ENCODE data around the gene PDCD1LG2. TPM values are rescaled to one million over a fixed set of nuclear protein-coding genes. Genes with fewer than 3 reads are reported as not detected.

The PDCD1LG2 gene
- total RNA-seq, 4 donors from 2014 or later: 2.5 to 4.2 (median 2.9) TPM

- intact Hi-C loops (cut with DNase I): no loop called here
- Histone ChIP-seq H3K4me3 (no peak overlapping the region), H3K36me3 (peaks cover 0 to 12% (median 0%) of the 10 kb centered on the region in 4 donors), H3K27me3 (no peaks in the 10 kb centered on the region), H3K9me3 (no peaks in the 10 kb centered on the region), H3K4me1 (peaks cover 0 to 1% (median 0%) of the 10 kb centered on the region in 4 donors), H3K27ac (replicated peaks in 1 of 4) (no peak overlapping the region)
- WGBS: 96% methylated on average over 4 of the region's 4 CpGs
- no peak for DNase-seq (ENCODE audit: extremely low spot score)
- TF ChIP-seq POLR2AphosphoS5 (IDR thresholded peaks at IDR 0.05) (no peak), CTCF (IDR thresholded peaks at IDR 0.05) (no peak), EP300 (IDR thresholded peaks at IDR 0.05) (no peak), POLR2A (IDR thresholded peaks at IDR 0.05; ENCODE audit: low read depth) (no peak)
These were observed 13.8 kb downstream of the PDCD1LG2 start for GRCh38 chr9:5524090-5524489.

GRCh38 chr9:5529683-5530221 is 19.4 kb downstream of the PDCD1LG2 start:
- Histone ChIP-seq H3K27me3 (no peaks in the 10 kb centered on the region), H3K27ac (replicated peaks in 1 of 4) (no peak overlapping the region), H3K4me1 (peaks cover 0 to 6% (median 0%) of the 10 kb centered on the region in 4 donors), H3K4me3 (no peak overlapping the region), H3K9me3 (no peaks in the 10 kb centered on the region), H3K36me3 (no peaks in the 10 kb centered on the region)
- TF ChIP-seq POLR2A (IDR thresholded peaks at IDR 0.05; ENCODE audit: low read depth) (no peak), POLR2AphosphoS5 (IDR thresholded peaks at IDR 0.05) (no peak), CTCF (IDR thresholded peaks at IDR 0.05) (no peak), EP300 (IDR thresholded peaks at IDR 0.05) (no peak)
- intact Hi-C loops (cut with DNase I): no loop called here
- 77% methylated on average over 4 of the region's 4 CpGs for WGBS
- DNase-seq (ENCODE audit: extremely low spot score): no peak

- Histone ChIP-seq H3K4me3 (no peak overlapping the region), H3K27ac (replicated peaks in 1 of 4) (no peak overlapping the region), H3K4me1 (peaks cover 0 to 6% (median 0%) of the 10 kb centered on the region in 4 donors), H3K9me3 (no peaks in the 10 kb centered on the region), H3K36me3 (no peaks in the 10 kb centered on the region), H3K27me3 (no peaks in the 10 kb centered on the region)
- DNase-seq (ENCODE audit: extremely low spot score): no peak
- intact Hi-C loops (cut with DNase I): no loop called here
- TF ChIP-seq EP300 (IDR thresholded peaks at IDR 0.05): no peak
- no peak for TF ChIP-seq POLR2A (IDR thresholded peaks at IDR 0.05; ENCODE audit: low read depth)
- 26% methylated on average over 2 of the region's 2 CpGs for WGBS
These were observed 21.0 kb downstream of the PDCD1LG2 start for GRCh38 chr9:5531101-5531882.

- Histone ChIP-seq H3K4me1 (peaks cover 0 to 6% (median 0%) of the 10 kb centered on the region in 4 donors), H3K27me3 (no peaks in the 10 kb centered on the region), H3K36me3 (no peaks in the 10 kb centered on the region), H3K9me3 (no peaks in the 10 kb centered on the region), H3K4me3 (no peak overlapping the region), H3K27ac (replicated peaks in 1 of 4) (no peak overlapping the region)
- WGBS: 90% methylated on average over 1 of the region's 1 CpG
- intact Hi-C loops (cut with DNase I): no loop called here
- TF ChIP-seq EP300 (IDR thresholded peaks at IDR 0.05): no peak
- TF ChIP-seq POLR2A (IDR thresholded peaks at IDR 0.05; ENCODE audit: low read depth): no peak
- no peak for TF ChIP-seq CTCF (IDR thresholded peaks at IDR 0.05)
- TF ChIP-seq POLR2AphosphoS5 (IDR thresholded peaks at IDR 0.05): no peak
- no peak for DNase-seq (ENCODE audit: extremely low spot score)
These were observed 22.0 kb downstream of the PDCD1LG2 start for GRCh38 chr9:5532306-5532705.

- Histone ChIP-seq H3K36me3 (no peaks in the 10 kb centered on the region), H3K27ac (replicated peaks in 1 of 4) (no peak overlapping the region), H3K27me3 (no peaks in the 10 kb centered on the region), H3K9me3 (no peaks in the 10 kb centered on the region), H3K4me1 (peaks cover 0 to 6% (median 0%) of the 10 kb centered on the region in 4 donors), H3K4me3 (no peak overlapping the region)
- WGBS: 97% methylated on average over 5 of the region's 5 CpGs
- DNase-seq (ENCODE audit: extremely low spot score): no peak
- TF ChIP-seq POLR2AphosphoS5 (IDR thresholded peaks at IDR 0.05): no peak
- intact Hi-C loops (cut with DNase I): no loop called here
These were observed 22.5 kb downstream of the PDCD1LG2 start for GRCh38 chr9:5532790-5533189.

All from esophagus muscularis mucosa (tissue), 4 donors.